GM12891 (cell line): ENCODE results near the gene SPRN.
A peak's percentile ranks its signal among the peaks of the same experiment; 100 is the strongest.

Source experiments
- DNase-seq: peaks from one replicate; pipeline ENCODE4 v3.0.0; 2011; ENCODE audit warnings: low spot score; ENCODE audit not compliant: insufficient read length
- FAIRE-seq: peaks from 2 replicates; lab custom pipeline; 2011; peaks lifted over from hg19 to GRCh38; lab: Jason Lieb, UNC
- PAX5 ChIP-seq: IDR thresholded peaks from 2 replicates; pipeline ENCODE4 v1.6.1; 2011; ENCODE audit warnings: low read length, moderate library complexity, mild to moderate bottlenecking; ENCODE audit not compliant: insufficient read depth, severe bottlenecking
- POLR2A ChIP-seq: IDR thresholded peaks from 2 replicates; pipeline ENCODE4 v1.6.1; 2011; ENCODE audit warnings: low read depth, low read length, control low read depth
- POLR2AphosphoS5 ChIP-seq: IDR thresholded peaks from 2 replicates; pipeline ENCODE4 v1.6.1; 2011; ENCODE audit warnings: low read depth, low read length, control low read depth
- POU2F2 ChIP-seq: IDR thresholded peaks from 2 replicates; pipeline ENCODE4 v1.6.1; 2011; ENCODE audit warnings: low read depth, mild to moderate bottlenecking, control low read depth, low read length, moderate library complexity
- SPI1 ChIP-seq: IDR thresholded peaks from 2 replicates; pipeline ENCODE4 v1.6.1; 2011; ENCODE audit warnings: low read depth, low read length, control low read depth
- TAF1 ChIP-seq: IDR thresholded peaks from 2 replicates; pipeline ENCODE4 v1.6.1; 2011; ENCODE audit warnings: low read depth, low read length, control low read depth

Gene SPRN

DNA sequence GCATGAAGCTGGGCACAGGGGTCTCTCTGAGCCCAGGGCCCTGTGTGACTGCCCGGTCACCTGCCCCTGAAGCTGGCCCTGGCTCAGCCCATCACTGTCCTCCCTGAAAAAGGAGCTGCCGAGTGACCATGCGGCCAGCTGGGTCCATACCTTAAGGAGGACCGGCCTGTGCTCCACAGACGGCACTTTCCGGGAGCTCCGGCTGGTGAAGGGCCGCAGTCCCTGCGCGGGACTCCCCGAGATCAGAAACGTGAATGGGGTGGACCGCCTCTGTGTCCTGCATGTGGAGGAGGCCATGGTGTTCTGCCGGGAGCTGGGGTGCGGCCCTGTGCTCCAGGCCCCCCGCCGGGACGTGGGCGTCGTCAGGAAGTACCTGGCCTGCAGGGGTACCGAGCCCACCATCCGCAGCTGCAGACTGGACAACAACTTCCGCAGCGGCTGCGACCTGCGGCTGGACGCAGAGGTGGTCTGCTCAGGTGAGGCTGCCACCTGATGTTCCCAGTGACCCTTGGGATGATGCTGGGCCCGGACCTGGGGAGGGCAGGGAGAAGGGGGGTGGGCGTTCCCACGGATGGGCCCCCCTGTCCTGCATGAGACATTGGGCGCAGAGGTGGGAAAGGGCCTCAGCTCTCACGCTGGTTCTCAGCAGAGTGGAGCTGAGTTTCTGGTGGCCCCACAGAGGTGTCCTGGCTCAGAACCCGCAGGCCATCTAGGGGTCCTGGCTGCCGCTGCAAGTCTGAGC, 32.8 kb upstream of the SPRN start:
- no peak for FAIRE-seq
- DNase-seq: no peak
- TF ChIP-seq POLR2AphosphoS5: no peak
- no peak for TF ChIP-seq TAF1
- TF ChIP-seq POU2F2: no peak
- no peak for TF ChIP-seq SPI1
- no peak for TF ChIP-seq PAX5
- no peak for TF ChIP-seq POLR2A

DNA sequence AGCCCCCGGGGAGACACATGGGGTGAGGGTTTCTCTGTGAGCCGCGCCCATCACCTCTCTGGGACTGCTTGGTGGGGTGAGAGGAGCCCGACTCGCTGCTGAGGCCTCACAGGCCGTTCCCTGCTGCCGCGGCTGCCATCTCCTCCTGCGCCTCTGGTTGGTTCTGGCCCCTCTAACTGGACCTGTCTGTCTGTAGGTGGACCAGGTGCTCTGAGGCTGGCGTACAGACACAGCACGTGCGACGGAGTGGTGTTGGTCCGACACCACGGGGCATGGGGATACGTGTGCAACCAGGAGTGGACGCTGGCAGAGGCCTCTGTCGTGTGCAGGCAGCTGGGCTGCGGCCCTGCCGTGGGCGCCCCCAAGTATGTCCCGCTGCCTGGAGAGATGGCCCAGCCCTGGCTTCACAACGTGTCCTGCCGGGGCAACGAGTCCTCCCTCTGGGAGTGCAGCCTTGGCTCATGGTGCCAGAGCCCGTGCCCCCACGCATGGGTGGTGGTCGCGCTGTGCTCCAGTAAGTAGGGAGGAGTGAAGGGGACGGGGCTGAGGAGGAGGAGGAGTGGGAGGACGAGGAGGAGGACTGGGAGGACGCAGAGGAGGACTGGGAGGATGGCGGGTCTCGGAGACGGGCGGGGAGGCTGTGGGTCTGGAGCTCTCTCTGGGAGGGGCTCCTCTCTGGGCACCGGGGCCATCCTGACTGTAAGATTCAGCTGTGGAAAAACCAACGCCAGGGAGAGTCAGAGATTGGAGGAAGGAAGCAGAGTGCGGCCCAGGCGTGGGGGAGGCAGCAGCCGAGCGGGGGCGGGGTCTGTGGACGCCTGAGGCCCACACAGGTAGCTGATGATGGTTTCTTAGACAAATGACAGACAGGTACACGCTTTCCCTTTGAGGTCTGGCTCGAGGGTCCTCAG, 31.9 kb upstream of the SPRN start:
- TF ChIP-seq POU2F2: no peak
- TF ChIP-seq TAF1: no peak
- no peak for TF ChIP-seq SPI1
- no peak for TF ChIP-seq PAX5
- TF ChIP-seq POLR2AphosphoS5: no peak
- no peak for TF ChIP-seq POLR2A
- FAIRE-seq: no peak
- DNase-seq: peak; percentile 14

DNA sequence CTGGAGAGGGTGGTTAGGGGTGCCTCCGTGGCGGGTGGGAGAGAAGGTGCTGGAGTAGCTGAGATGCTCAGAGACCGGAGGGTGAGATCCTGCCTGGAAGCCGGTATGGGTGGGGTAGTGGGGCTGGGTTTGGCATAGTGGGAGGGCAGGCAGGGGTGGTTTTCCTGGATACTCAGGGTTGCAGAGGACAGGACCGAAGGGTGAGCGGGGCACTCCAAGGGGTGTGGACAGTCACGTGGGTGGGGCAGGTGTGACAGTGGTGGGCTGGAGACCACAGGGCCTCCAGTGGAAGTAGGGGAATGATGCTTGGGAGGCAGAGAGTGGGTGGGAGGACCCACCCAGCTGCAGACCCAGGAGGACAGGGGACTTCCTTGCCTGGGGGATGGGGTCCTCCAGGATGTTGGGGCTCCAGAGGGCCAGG, 31.2 kb upstream of the SPRN start:
- FAIRE-seq (no peak), DNase-seq (peak; percentile 12)
- no peak for TF ChIP-seq POU2F2
- no peak for TF ChIP-seq SPI1
- no peak for TF ChIP-seq POLR2AphosphoS5

DNA sequence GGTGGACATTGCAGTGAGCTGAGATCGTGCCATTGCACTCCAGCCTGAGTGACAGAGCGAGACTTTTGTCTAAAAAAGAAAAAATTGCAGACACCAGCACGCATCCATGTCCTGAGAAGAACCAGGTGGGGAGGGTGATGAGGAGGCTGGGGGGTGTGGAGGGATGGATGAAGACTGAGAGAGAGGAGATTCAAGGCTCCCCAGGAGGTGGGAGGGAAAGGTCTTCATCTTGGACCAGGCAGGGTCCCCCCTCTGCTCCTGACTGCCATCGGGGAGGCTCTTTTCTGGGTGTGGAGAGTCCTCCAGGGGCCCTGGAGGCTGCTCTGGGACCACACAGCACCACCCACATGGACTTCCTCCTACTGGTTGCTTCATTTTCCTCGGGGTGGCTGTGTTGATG, 30.8 kb upstream of the SPRN start:
- DNase-seq (no peak), FAIRE-seq (no peak)
- TF ChIP-seq TAF1 (no peak), PAX5 (no peak), POLR2AphosphoS5 (no peak), POU2F2 (no peak), POLR2A (no peak), SPI1 (no peak)

DNA sequence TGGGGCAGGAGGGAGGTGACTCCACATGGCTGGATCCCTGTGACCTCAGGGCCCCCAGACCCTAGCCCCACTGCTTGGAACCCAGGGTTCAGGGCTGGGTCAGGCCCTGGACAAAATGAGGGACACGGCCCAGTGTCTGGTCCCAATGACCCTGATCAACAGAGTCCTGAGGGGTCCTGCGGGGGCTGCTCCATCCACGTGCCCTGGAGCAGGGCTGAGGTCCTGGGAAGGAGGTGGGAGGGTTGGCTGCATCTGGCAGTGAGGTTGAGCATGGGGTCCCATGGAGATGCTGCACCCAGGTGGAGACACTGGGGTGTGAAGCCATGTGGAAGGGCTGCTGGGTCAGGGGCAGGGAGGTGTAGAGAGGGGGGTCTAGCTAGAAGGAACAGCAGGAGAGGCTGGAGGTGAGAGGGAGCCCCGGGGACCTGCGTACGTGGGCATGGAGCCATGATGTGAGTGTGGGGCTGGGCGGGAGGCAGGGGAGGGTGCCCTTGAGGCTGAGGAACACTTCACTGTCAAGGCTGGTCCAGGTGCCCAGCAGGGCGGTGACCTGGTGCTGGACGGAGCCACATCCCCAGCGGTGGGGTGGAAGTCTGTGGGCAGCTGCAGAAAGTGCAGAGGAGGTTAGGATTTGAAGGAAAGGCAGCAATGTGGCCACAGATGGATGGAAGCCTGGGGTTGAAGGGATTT, 29.9 kb upstream of the SPRN start:
- DNase-seq: peak; percentile 8
- no peak for FAIRE-seq
- no peak for TF ChIP-seq POLR2A
- TF ChIP-seq SPI1: no peak
- no peak for TF ChIP-seq POLR2AphosphoS5
- no peak for TF ChIP-seq TAF1
- no peak for TF ChIP-seq PAX5
- TF ChIP-seq POU2F2: no peak

DNA sequence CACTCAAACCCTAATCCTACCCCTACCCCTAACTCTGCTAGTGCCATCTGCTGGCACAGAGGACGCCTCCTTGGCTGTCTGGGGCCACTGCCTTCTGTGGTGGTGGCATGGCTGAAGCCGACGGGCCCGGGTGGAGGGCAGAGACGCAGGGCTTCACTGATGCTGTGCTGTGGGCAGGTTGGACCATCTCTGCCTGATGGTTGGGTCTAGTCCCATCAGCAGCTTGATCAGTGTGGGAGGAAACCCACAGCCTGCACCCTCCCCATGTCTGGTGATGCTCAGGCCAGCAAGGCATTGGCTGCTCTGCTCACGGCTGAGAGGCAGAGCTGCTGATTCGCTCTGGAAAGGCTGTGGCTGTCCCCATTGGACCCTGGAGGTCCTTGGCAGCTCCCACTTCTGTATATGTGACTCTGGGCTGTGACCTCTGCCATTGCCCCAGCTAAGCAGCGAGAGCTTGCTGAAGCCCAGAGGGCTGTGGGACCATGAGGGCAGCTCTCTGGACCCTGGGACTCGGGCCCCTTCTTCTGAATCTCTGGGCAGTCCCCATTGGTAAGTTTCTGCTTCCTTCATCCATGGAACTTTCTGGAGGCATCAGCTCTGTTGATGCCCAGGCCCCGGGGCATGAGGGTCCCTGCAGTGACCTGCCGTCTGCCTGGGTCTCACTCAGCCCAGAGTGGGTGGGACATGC, 29.2 kb upstream of the SPRN start, which contains the start of gene SCART1:
Gene SCART1 (plus strand): TSS at position 430 of the 688 bp plus-strand sequence. CDS start 53 bp downstream, at position 483.
- TF ChIP-seq TAF1: no peak
- no peak for TF ChIP-seq PAX5
- TF ChIP-seq SPI1: no peak
- no peak for TF ChIP-seq POLR2A
- TF ChIP-seq POLR2AphosphoS5: no peak
- TF ChIP-seq POU2F2: no peak
- DNase-seq (no peak), FAIRE-seq (no peak)

DNA sequence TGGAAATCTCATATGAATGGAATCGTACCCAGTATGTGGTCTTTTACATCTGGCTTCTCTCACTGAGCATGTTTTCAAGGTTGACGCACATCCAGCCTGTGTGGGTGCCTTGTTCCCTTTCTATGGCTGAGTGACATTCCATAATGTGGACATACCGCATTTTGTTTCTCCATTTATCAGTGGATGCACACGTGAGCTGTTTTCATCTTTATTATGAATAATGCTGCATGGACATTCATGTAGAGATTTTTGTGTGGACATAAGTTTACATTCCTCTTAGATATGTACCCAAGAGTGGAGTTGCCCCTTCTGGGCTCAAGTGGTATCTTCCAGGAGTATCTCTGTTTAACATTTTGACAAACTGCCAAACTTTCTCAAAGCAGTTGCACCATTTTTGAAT, 28.0 kb upstream of the SPRN start:
- FAIRE-seq: no peak
- no peak for TF ChIP-seq POLR2AphosphoS5
- no peak for TF ChIP-seq POLR2A
- TF ChIP-seq SPI1: no peak
- no peak for TF ChIP-seq TAF1
- no peak for TF ChIP-seq POU2F2
- no peak for TF ChIP-seq PAX5
- no peak for DNase-seq

DNA sequence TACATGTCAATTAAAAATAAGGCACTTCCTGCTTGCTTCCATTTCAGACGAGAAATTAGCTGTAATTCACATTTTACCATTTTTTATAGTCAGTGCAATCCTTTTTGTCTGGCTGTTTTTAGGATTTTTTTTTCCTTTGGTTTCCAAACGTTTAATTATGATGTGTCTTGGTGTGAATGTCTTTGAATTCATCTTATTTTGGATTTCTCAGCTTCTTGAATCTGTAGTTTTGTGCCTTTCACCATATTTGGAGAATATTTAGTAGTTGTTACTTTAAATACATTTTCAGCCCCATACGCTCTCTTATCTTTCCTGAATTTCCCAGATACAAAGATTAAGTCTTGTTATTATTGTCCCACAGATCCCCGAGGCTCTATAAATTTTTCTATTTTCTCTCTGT, 26.9 kb upstream of the SPRN start:
- FAIRE-seq (no peak), DNase-seq (no peak)
- TF ChIP-seq PAX5 (no peak), SPI1 (no peak), TAF1 (no peak), POLR2AphosphoS5 (no peak), POLR2A (no peak), POU2F2 (no peak)

DNA sequence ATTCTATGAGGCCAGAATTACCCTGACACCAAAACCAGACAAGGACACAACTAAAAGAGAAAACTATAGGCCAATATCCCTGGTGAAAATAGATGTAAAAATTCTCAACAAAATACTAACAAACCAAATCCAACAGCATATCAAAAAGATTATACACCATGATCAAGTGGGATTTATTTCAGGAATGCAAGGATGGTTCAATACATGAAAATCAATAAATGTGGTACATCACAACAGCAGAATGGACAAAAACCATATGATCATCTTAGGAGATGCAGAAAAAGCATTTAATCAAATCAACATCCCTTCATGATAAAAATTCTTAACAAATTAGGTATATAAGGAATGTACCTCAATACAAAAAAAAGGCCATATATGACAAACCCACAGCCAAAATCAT, 23.7 kb upstream of the SPRN start:
- no peak for FAIRE-seq
- no peak for DNase-seq
- TF ChIP-seq POLR2AphosphoS5 (no peak), POLR2A (no peak), PAX5 (no peak), SPI1 (no peak), POU2F2 (no peak), TAF1 (no peak)
